ENCODE measurements around the gene SLC8B1. TPM values are rescaled to one million over a fixed set of nuclear protein-coding genes. Genes with fewer than 3 reads are reported as not detected.

The SLC8B1 gene
- total RNA-seq, 1 experiment from 2014 or later = 8.6 TPM

GRCh38 chr12:113270709-113271009 is 64.2 kb downstream of the SLC8B1 start:
- no peak for DNase-seq (ENCODE audit: low read depth)

- no peak for DNase-seq (ENCODE audit: low read depth)
These were observed 65.5 kb downstream of the SLC8B1 start for GRCh38 chr12:113269257-113269943.

- DNase-seq (ENCODE audit: low read depth) = no peak
These were observed 66.3 kb downstream of the SLC8B1 start for GRCh38 chr12:113268621-113269020.

- no peak for DNase-seq (ENCODE audit: low read depth)
These were observed 66.8 kb downstream of the SLC8B1 start for GRCh38 chr12:113268136-113268535.

GRCh38 chr12:113267621-113268020 is 67.3 kb downstream of the SLC8B1 start:
- DNase-seq (ENCODE audit: low read depth) = no peak

GRCh38 chr12:113266106-113266895 is 68.6 kb downstream of the SLC8B1 start:
- DNase-seq (ENCODE audit: low read depth) = no peak

GRCh38 chr12:113263431-113263963 is 71.4 kb downstream of the SLC8B1 start:
- DNase-seq (ENCODE audit: low read depth) = no peak

- DNase-seq (ENCODE audit: low read depth) = no peak
These were observed 72.2 kb downstream of the SLC8B1 start for GRCh38 chr12:113262710-113263109.

GRCh38 chr12:113261847-113262470 is 73.0 kb downstream of the SLC8B1 start:
- DNase-seq (ENCODE audit: low read depth) = peak; percentile 56

GRCh38 chr12:113260636-113261300 is 74.1 kb downstream of the SLC8B1 start:
- no peak for DNase-seq (ENCODE audit: low read depth)

GRCh38 chr12:113260127-113260526 is 74.8 kb downstream of the SLC8B1 start:
- no peak for DNase-seq (ENCODE audit: low read depth)

- DNase-seq (ENCODE audit: low read depth) = no peak
These were observed 77.3 kb downstream of the SLC8B1 start for GRCh38 chr12:113257564-113257963.

- no peak for DNase-seq (ENCODE audit: low read depth)
These were observed 80.6 kb downstream of the SLC8B1 start for GRCh38 chr12:113254298-113254697.

GRCh38 chr12:113253532-113254285 is 81.2 kb downstream of the SLC8B1 start:
- no peak for DNase-seq (ENCODE audit: low read depth)

- no peak for DNase-seq (ENCODE audit: low read depth)
These were observed 82.4 kb downstream of the SLC8B1 start for GRCh38 chr12:113252494-113252893.

- no peak for DNase-seq (ENCODE audit: low read depth)
These were observed 83.4 kb downstream of the SLC8B1 start for GRCh38 chr12:113251404-113252070.

GRCh38 chr12:113250045-113250444 is 84.9 kb downstream of the SLC8B1 start:
- DNase-seq (ENCODE audit: low read depth) = no peak

- no peak for DNase-seq (ENCODE audit: low read depth)
These were observed 85.4 kb downstream of the SLC8B1 start for GRCh38 chr12:113249546-113249945.

GRCh38 chr12:113248842-113249435 is 86.0 kb downstream of the SLC8B1 start:
- no peak for DNase-seq (ENCODE audit: low read depth)
